PC-9 (cell line): ENCODE results near the gene KLHL1.

Experiments used
- EZH2 ChIP-seq: fragments of 200-600 bp; sonication (generic); IDR thresholded peaks from 2 replicates; pipeline ENCODE4 v1.8.0; 2017; ENCODE audit warnings: antibody characterized with exemption, low read depth
- TF ChIP-seq, protein P1 (sequence below): fragments of 200-600 bp; sonication (generic); conservative IDR thresholded peaks from 2 replicates; pipeline ENCODE4 v1.6.1; 2017; ENCODE audit warnings: mixed run types, antibody characterized with exemption, mild to moderate bottlenecking, moderate library complexity

- TF ChIP-seq, protein P1, sequence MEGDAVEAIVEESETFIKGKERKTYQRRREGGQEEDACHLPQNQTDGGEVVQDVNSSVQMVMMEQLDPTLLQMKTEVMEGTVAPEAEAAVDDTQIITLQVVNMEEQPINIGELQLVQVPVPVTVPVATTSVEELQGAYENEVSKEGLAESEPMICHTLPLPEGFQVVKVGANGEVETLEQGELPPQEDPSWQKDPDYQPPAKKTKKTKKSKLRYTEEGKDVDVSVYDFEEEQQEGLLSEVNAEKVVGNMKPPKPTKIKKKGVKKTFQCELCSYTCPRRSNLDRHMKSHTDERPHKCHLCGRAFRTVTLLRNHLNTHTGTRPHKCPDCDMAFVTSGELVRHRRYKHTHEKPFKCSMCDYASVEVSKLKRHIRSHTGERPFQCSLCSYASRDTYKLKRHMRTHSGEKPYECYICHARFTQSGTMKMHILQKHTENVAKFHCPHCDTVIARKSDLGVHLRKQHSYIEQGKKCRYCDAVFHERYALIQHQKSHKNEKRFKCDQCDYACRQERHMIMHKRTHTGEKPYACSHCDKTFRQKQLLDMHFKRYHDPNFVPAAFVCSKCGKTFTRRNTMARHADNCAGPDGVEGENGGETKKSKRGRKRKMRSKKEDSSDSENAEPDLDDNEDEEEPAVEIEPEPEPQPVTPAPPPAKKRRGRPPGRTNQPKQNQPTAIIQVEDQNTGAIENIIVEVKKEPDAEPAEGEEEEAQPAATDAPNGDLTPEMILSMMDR = no peak
- no peak for TF ChIP-seq EZH2
Observed at GRCh38 chr13:69660155-69660554, 448.1 kb downstream of the KLHL1 start.
